Neuronal stem cell (in vitro differentiated cells): ENCODE measurements around the gene RADIL.

Experiments
- DNase-seq: peaks from one replicate; pipeline ENCODE4 v3.0.0-alpha.2; 2013; ENCODE audit warnings: low spot score
- H2AFZ ChIP-seq: one replicate; pipeline ENCODE4 v1.6.1; 2013; ENCODE audit warnings: mild to moderate bottlenecking, low read length, inconsistent platforms
- H2AK5ac ChIP-seq: 2 replicates; pipeline ENCODE4 v1.6.1; 2013; ENCODE audit warnings: low read depth, mild to moderate bottlenecking, inconsistent platforms, low read length, moderate library complexity, mixed read lengths
- H2BK120ac ChIP-seq: 2 replicates; pipeline ENCODE4 v1.6.1; 2013; ENCODE audit warnings: low read depth, mild to moderate bottlenecking, inconsistent platforms, low read length, moderate library complexity, mixed read lengths
- H2BK12ac ChIP-seq: one replicate; pipeline ENCODE4 v1.6.1; 2013; ENCODE audit warnings: low read length, inconsistent platforms
- H2BK15ac ChIP-seq: 2 replicates; pipeline ENCODE4 v1.6.1; 2013; ENCODE audit warnings: mild to moderate bottlenecking, low read length, inconsistent platforms, mixed read lengths
- H2BK5ac ChIP-seq: one replicate; pipeline ENCODE4 v1.6.1; 2013; ENCODE audit warnings: inconsistent platforms, mild to moderate bottlenecking, low read length, moderate library complexity
- H3K14ac ChIP-seq: one replicate; pipeline ENCODE4 v1.6.1; 2013; ENCODE audit warnings: low read length, inconsistent platforms
- H3K18ac ChIP-seq: 2 replicates; pipeline ENCODE4 v1.6.1; 2013; ENCODE audit warnings: low read length, inconsistent platforms
- H3K23ac ChIP-seq: 2 replicates; pipeline ENCODE4 v1.6.1; 2013; ENCODE audit warnings: low read depth, mild to moderate bottlenecking, mixed read lengths, low read length, inconsistent platforms; ENCODE audit not compliant: poor library complexity
- H3K27ac ChIP-seq: replicated peaks from 3 replicates; pipeline ENCODE4 v1.5.1; 2013; ENCODE audit warnings: low read length, inconsistent platforms
- H3K27me3 ChIP-seq, 3 experiments: 2 replicates each; pipeline ENCODE4 v1.6.1; 2013; ENCODE audit warnings: low read length in 3 of 3, mild to moderate bottlenecking in 2 of 3, inconsistent platforms in 1 of 3, low read depth in 1 of 3, mixed read lengths in 1 of 3, moderate library complexity in 1 of 3; ENCODE audit not compliant: control insufficient read depth in 3 of 3, insufficient read depth in 3 of 3
- H3K36me3 ChIP-seq, 2 donors: replicated peaks in 1 of 2; 2 replicates each; pipeline ENCODE4 v1.6.1; 2013; ENCODE audit warnings: low read length in 2 of 2; ENCODE audit not compliant: control insufficient read depth in 2 of 2, insufficient read depth in 2 of 2
- H3K4ac ChIP-seq: 2 replicates; pipeline ENCODE4 v1.6.1; 2013; ENCODE audit warnings: inconsistent platforms, mild to moderate bottlenecking, low read length, moderate library complexity
- H3K4me1 ChIP-seq, 2 donors: 1 replicate in 1 of 2; 2 replicates in 1 of 2; pipeline ENCODE4 v1.6.1; 2013; ENCODE audit warnings: low read length in 2 of 2, low read depth in 1 of 2; ENCODE audit not compliant: control insufficient read depth in 2 of 2, insufficient read depth in 1 of 2
- H3K4me2 ChIP-seq: one replicate; pipeline ENCODE4 v1.6.1; 2013; ENCODE audit warnings: mild to moderate bottlenecking, low read length, inconsistent platforms; ENCODE audit not compliant: insufficient read depth, poor library complexity, severe bottlenecking
- H3K4me3 ChIP-seq, 2 donors: 2 replicates each; pipeline ENCODE4 v1.5.1; 2013; ENCODE audit warnings: low read length in 2 of 2, mild to moderate bottlenecking in 2 of 2, inconsistent platforms in 1 of 2, moderate library complexity in 1 of 2
- H3K79me1 ChIP-seq: one replicate; pipeline ENCODE4 v1.6.1; 2013; ENCODE audit warnings: low read depth, mild to moderate bottlenecking, inconsistent platforms, low read length, moderate library complexity
- H3K9ac ChIP-seq: one replicate; pipeline ENCODE4 v1.6.1; 2013; ENCODE audit warnings: mild to moderate bottlenecking, low read depth, low read length, inconsistent platforms; ENCODE audit not compliant: poor library complexity
- H3K9me3 ChIP-seq, 2 donors: replicated peaks in 1 of 2; 2 replicates each; pipeline versions ENCODE3 to v1.6.1; 2013; ENCODE audit warnings: low read length in 2 of 2, mild to moderate bottlenecking in 2 of 2, inconsistent platforms in 1 of 2, low read depth in 1 of 2, mixed read lengths in 1 of 2, moderate library complexity in 1 of 2; ENCODE audit not compliant: control insufficient read depth in 2 of 2, insufficient read depth in 1 of 2
- H4K8ac ChIP-seq: one replicate; pipeline ENCODE4 v1.6.1; 2013; ENCODE audit warnings: low read depth, mild to moderate bottlenecking, inconsistent platforms, low read length, moderate library complexity
- H4K91ac ChIP-seq: one replicate; pipeline ENCODE4 v1.6.1; 2013; ENCODE audit warnings: low read length, low read depth, mild to moderate bottlenecking, inconsistent platforms; ENCODE audit not compliant: poor library complexity
- WGBS, 2 donors: extraction: QIAGEN DNeasy Blood & Tissue Kit; methylation state at CpG; one replicate each; pipeline ENCODE4 v1.1.7; 2013; ENCODE audit warnings: missing lambda C conversion rate in 2 of 2, mixed read lengths in 1 of 2; ENCODE audit not compliant: insufficient read length in 2 of 2, insufficient replicate concordance in 1 of 2; ENCODE audit errors: extremely low coverage in 2 of 2; 5-methylcytosine and 5-hydroxymethylcytosine counted together

RADIL gene

DNA sequence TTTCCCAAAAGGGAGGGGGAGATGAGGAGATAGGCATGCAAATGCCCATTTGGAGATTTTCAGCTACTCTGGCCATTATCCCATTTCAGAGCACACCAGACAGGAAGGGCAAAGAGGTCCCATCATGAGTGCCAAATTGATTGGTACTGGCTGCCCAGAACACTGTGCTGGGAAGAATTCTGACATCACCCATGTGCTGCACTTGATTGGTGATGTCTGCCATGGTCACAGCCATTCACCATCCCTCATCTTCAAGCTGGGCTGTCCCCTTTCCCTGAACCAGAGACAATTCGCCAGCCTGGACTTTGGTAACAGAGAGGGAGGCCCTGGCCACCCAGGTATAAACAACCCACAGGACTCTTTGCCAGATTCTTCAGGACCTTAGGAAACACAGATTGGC, 23.2 kb upstream of the RADIL start:
- WGBS, 2 donors, result no CpG with 5 or more reads among the region's 1 CpG

GRCh38 chr7:4905171-4905570, 21.7 kb upstream of the RADIL start:
- Histone ChIP-seq H3K14ac (no peak overlapping the region), H2AFZ (no peak overlapping the region), H4K91ac (no peak overlapping the region), H3K4ac (no peak overlapping the region), H3K18ac (no peak overlapping the region), H2AK5ac (no peak overlapping the region), H3K36me3 (no peaks in the 10 kb centered on the region), H3K4me2 (no peak overlapping the region), H2BK120ac (no peak overlapping the region), H3K9me3 (peaks cover 0 to 2% of the 10 kb centered on the region in 2 donors), H3K4me1 (no peaks in the 10 kb centered on the region), H2BK12ac (no peak overlapping the region), H3K27me3 (peaks cover 0 to 6% (median 0%) of the 10 kb centered on the region in 3 experiments), H4K8ac (no peak overlapping the region), H3K9ac (no peak overlapping the region), H2BK15ac (no peak overlapping the region), H3K79me1 (no peaks in the 10 kb centered on the region), H3K23ac (no peak overlapping the region), H3K4me3 (no peak overlapping the region), H2BK5ac (no peak overlapping the region), H3K27ac (no peak overlapping the region)
- no peak for DNase-seq
- no CpG with 5 or more reads among the region's 1 CpG for WGBS, 2 donors

More for the DNA sequence above, 23.2 kb upstream of the RADIL start:
- no peak overlapping the region for H2BK15ac ChIP-seq
- no peak for DNase-seq
- no peaks in the 10 kb centered on the region for H3K4me1 ChIP-seq
- H2BK120ac ChIP-seq, result no peak overlapping the region
- H3K36me3 ChIP-seq, result no peaks in the 10 kb centered on the region
- peak overlapping the region; percentile 44 for H3K14ac ChIP-seq
- peaks cover 0 to 2% of the 10 kb centered on the region in 2 donors for H3K9me3 ChIP-seq
- H3K4me3 ChIP-seq, result no peak overlapping the region
- H4K8ac ChIP-seq, result no peak overlapping the region
- peak overlapping the region; percentile 25 for H3K4ac ChIP-seq
- H3K4me2 ChIP-seq, result no peak overlapping the region
- peak overlapping the region; percentile 16 for H3K9ac ChIP-seq
- no peak overlapping the region for H2BK12ac ChIP-seq
- peak overlapping the region; percentile 57 for H2BK5ac ChIP-seq
- H2AFZ ChIP-seq, result no peak overlapping the region
- no peak overlapping the region for H3K23ac ChIP-seq
- H3K27me3 ChIP-seq, result peaks cover 0 to 6% (median 0%) of the 10 kb centered on the region in 3 experiments
- no peak overlapping the region for H4K91ac ChIP-seq
- H3K27ac ChIP-seq, result no peak overlapping the region
- H3K79me1 ChIP-seq, result no peaks in the 10 kb centered on the region
- H2AK5ac ChIP-seq, result no peak overlapping the region
- no peak overlapping the region for H3K18ac ChIP-seq

GRCh38 chr7:4904346-4904745, 20.8 kb upstream of the RADIL start:
- peaks cover 0 to 2% of the 10 kb centered on the region in 2 donors for H3K9me3 ChIP-seq
- H3K4me3 ChIP-seq, result no peak overlapping the region
- no peak overlapping the region for H3K27ac ChIP-seq
- H3K4me1 ChIP-seq, result no peaks in the 10 kb centered on the region
- no peak overlapping the region for H3K18ac ChIP-seq
- no peak overlapping the region for H2BK12ac ChIP-seq
- H2AK5ac ChIP-seq, result no peak overlapping the region
- no peak overlapping the region for H3K23ac ChIP-seq
- no peak overlapping the region for H3K14ac ChIP-seq
- no peak overlapping the region for H2BK5ac ChIP-seq
- no peak overlapping the region for H3K4ac ChIP-seq
- no peak overlapping the region for H2BK15ac ChIP-seq
- H2AFZ ChIP-seq, result no peak overlapping the region
- no peak overlapping the region for H4K8ac ChIP-seq
- no peak overlapping the region for H3K9ac ChIP-seq
- no peak overlapping the region for H2BK120ac ChIP-seq
- H3K27me3 ChIP-seq, result peaks cover 0 to 6% (median 0%) of the 10 kb centered on the region in 3 experiments
- H3K36me3 ChIP-seq, result no peaks in the 10 kb centered on the region
- H3K4me2 ChIP-seq, result no peak overlapping the region
- no peak for DNase-seq
- H4K91ac ChIP-seq, result no peak overlapping the region
- no peaks in the 10 kb centered on the region for H3K79me1 ChIP-seq

- no peak overlapping the region for H3K27ac ChIP-seq
- no peak overlapping the region for H2AFZ ChIP-seq
- H2BK5ac ChIP-seq, result no peak overlapping the region
- WGBS, 2 donors, result no CpG with 5 or more reads among the region's 11 CpGs
- H3K23ac ChIP-seq, result no peak overlapping the region
- H2AK5ac ChIP-seq, result no peak overlapping the region
- no peaks in the 10 kb centered on the region for H3K79me1 ChIP-seq
- H3K9ac ChIP-seq, result no peak overlapping the region
- no peak overlapping the region for H3K4me3 ChIP-seq
- no peak overlapping the region for H3K4me2 ChIP-seq
- no peaks in the 10 kb centered on the region for H3K27me3 ChIP-seq
- no peak overlapping the region for H4K8ac ChIP-seq
- H3K9me3 ChIP-seq, result no peaks in the 10 kb centered on the region
- no peak overlapping the region for H4K91ac ChIP-seq
- no peak overlapping the region for H2BK120ac ChIP-seq
- H3K18ac ChIP-seq, result no peak overlapping the region
- DNase-seq, result no peak
- no peak overlapping the region for H2BK12ac ChIP-seq
- H2BK15ac ChIP-seq, result no peak overlapping the region
- no peak overlapping the region for H3K4ac ChIP-seq
- no peak overlapping the region for H3K14ac ChIP-seq
- H3K36me3 ChIP-seq, result no peaks in the 10 kb centered on the region
- no peaks in the 10 kb centered on the region for H3K4me1 ChIP-seq
Measured at GRCh38 chr7:4895766-4896165, 12.2 kb upstream of the RADIL start.
